ENCODE measurements around the gene MOB2.

The MOB2 gene

GRCh38 chr11:1450949-1451710 lies 35.4 kb downstream of the MOB2 start:
- in situ Hi-C loops (cut with MboI; ENCODE audit: low pct_unique_long_range_greater_than_20kb, low sequenced_read_pairs) = no loop called here
- DNase-seq = no peak

- in situ Hi-C loops (cut with MboI; ENCODE audit: low pct_unique_long_range_greater_than_20kb, low sequenced_read_pairs) = no loop called here
- DNase-seq = no peak
These were observed 36.2 kb downstream of the MOB2 start for GRCh38 chr11:1450344-1450875.

- in situ Hi-C loops (cut with MboI; ENCODE audit: low pct_unique_long_range_greater_than_20kb, low sequenced_read_pairs) = no loop called here
- no peak for DNase-seq
These were observed 36.9 kb downstream of the MOB2 start for GRCh38 chr11:1449490-1450243.

- no peak for DNase-seq
- in situ Hi-C loops (cut with MboI; ENCODE audit: low pct_unique_long_range_greater_than_20kb, low sequenced_read_pairs) = no loop called here
These were observed 37.7 kb downstream of the MOB2 start for GRCh38 chr11:1448882-1449281.

GRCh38 chr11:1447845-1448825 lies 38.4 kb downstream of the MOB2 start:
- no peak for DNase-seq
- in situ Hi-C loops (cut with MboI; ENCODE audit: low pct_unique_long_range_greater_than_20kb, low sequenced_read_pairs) = no loop called here

GRCh38 chr11:1446623-1447022 lies 40.0 kb downstream of the MOB2 start:
- DNase-seq = no peak
- in situ Hi-C loops (cut with MboI; ENCODE audit: low pct_unique_long_range_greater_than_20kb, low sequenced_read_pairs) = no loop called here

- DNase-seq = no peak
- in situ Hi-C loops (cut with MboI; ENCODE audit: low pct_unique_long_range_greater_than_20kb, low sequenced_read_pairs) = no loop called here
These were observed 40.7 kb downstream of the MOB2 start for GRCh38 chr11:1445741-1446445.

- DNase-seq = no peak
- in situ Hi-C loops (cut with MboI; ENCODE audit: low pct_unique_long_range_greater_than_20kb, low sequenced_read_pairs) = no loop called here
These were observed 41.7 kb downstream of the MOB2 start for GRCh38 chr11:1444823-1445422.

- in situ Hi-C loops (cut with MboI; ENCODE audit: low pct_unique_long_range_greater_than_20kb, low sequenced_read_pairs) = no loop called here
- no peak for DNase-seq
These were observed 42.3 kb downstream of the MOB2 start for GRCh38 chr11:1444321-1444720.

- in situ Hi-C loops (cut with MboI; ENCODE audit: low pct_unique_long_range_greater_than_20kb, low sequenced_read_pairs) = no loop called here
- DNase-seq = no peak
These were observed 42.8 kb downstream of the MOB2 start for GRCh38 chr11:1443737-1444136.

GRCh38 chr11:1442807-1443366 lies 43.7 kb downstream of the MOB2 start:
- DNase-seq = no peak
- in situ Hi-C loops (cut with MboI; ENCODE audit: low pct_unique_long_range_greater_than_20kb, low sequenced_read_pairs) = no loop called here

GRCh38 chr11:1442163-1442562 lies 44.4 kb downstream of the MOB2 start:
- no peak for DNase-seq
- in situ Hi-C loops (cut with MboI; ENCODE audit: low pct_unique_long_range_greater_than_20kb, low sequenced_read_pairs) = no loop called here

GRCh38 chr11:1440496-1440895 lies 46.1 kb downstream of the MOB2 start:
- in situ Hi-C loops (cut with MboI; ENCODE audit: low pct_unique_long_range_greater_than_20kb, low sequenced_read_pairs) = no loop called here
- DNase-seq = no peak

- in situ Hi-C loops (cut with MboI; ENCODE audit: low pct_unique_long_range_greater_than_20kb, low sequenced_read_pairs) = no loop called here
- no peak for DNase-seq
These were observed 46.5 kb downstream of the MOB2 start for GRCh38 chr11:1440066-1440465.

GRCh38 chr11:1439341-1439740 lies 47.2 kb downstream of the MOB2 start:
- in situ Hi-C loops (cut with MboI; ENCODE audit: low pct_unique_long_range_greater_than_20kb, low sequenced_read_pairs) = no loop called here
- no peak for DNase-seq

- DNase-seq = no peak
- in situ Hi-C loops (cut with MboI; ENCODE audit: low pct_unique_long_range_greater_than_20kb, low sequenced_read_pairs) = no loop called here
These were observed 47.6 kb downstream of the MOB2 start for GRCh38 chr11:1438967-1439330.

GRCh38 chr11:1438261-1438966 lies 48.2 kb downstream of the MOB2 start:
- DNase-seq = no peak
- in situ Hi-C loops (cut with MboI; ENCODE audit: low pct_unique_long_range_greater_than_20kb, low sequenced_read_pairs) = no loop called here

- in situ Hi-C loops (cut with MboI; ENCODE audit: low pct_unique_long_range_greater_than_20kb, low sequenced_read_pairs) = no loop called here
- DNase-seq = no peak
These were observed 49.1 kb downstream of the MOB2 start for GRCh38 chr11:1437500-1437899.
